GM12878 (cell line): Measurements from ENCODE around the gene SEMA7A. TPM values are rescaled to one million over a fixed set of nuclear protein-coding genes. Genes with fewer than 3 reads are reported as not detected.

ENCODE experiments used
- ATAC-seq: fragments of 200-7000 bp; cut with Tn5 transposase; 3 replicates; pipeline ENCODE4 v1.9.1; 2020; ENCODE audit warnings: mild to moderate bottlenecking, moderate library complexity
- BruUV-seq: library from RNA; stranded (reverse); fragments of 400-500 nt; replicated peaks from 2 replicates; lab custom pipeline; 2021; lab: Mats Ljungman, UMichigan
- CTCF ChIA-PET: fragments of 300-600 bp; sonication (Branson Sonifier 250); formaldehyde crosslinking; extraction: SDS; loops from one replicate; lab custom pipeline; 2021; ENCODE audit warnings: inconsistent platforms; lab: Yijun Ruan, JAX
- POLR2A ChIA-PET: fragments of 350-600 bp; formaldehyde crosslinking; extraction: SDS; loops from one replicate; lab custom pipeline; 2021; ENCODE audit warnings: inconsistent platforms; lab: Charles Lee
- RAD21 ChIA-PET: fragments of 300-600 bp; sonication (Branson Sonifier 250); formaldehyde crosslinking; loops from one replicate; lab custom pipeline; 2023; ENCODE audit warnings: antibody characterized with exemption; ENCODE audit not compliant: unreplicated experiment; lab: Charles Lee
- SMC1A ChIA-PET: fragments of 300-600 bp; sonication (Branson Sonifier 250); formaldehyde crosslinking; loops from one replicate; lab custom pipeline; 2023; ENCODE audit not compliant: unreplicated experiment, uncharacterized antibody; lab: Charles Lee
- DNase-seq: peaks from one replicate; pipeline ENCODE4 v3.0.0-alpha.2; 2011; ENCODE audit warnings: low read depth, low spot score
- FAIRE-seq: peaks from 3 replicates; lab custom pipeline; 2011; peaks lifted over from hg19 to GRCh38; lab: Jason Lieb, UNC
- H2AFZ ChIP-seq: 2 replicates; pipeline ENCODE4 v1.6.0; 2011; ENCODE audit warnings: low read depth, low read length, control low read depth; ENCODE audit not compliant: control insufficient read depth
- H3K27ac ChIP-seq: 2 replicates; pipeline ENCODE4 v1.5.1; 2011; ENCODE audit warnings: control low read depth; ENCODE audit not compliant: control insufficient read depth, insufficient read depth
- H3K27me3 ChIP-seq, 2 experiments: replicated peaks in 1 of 2; 2 replicates each; pipeline versions ENCODE4 v1.6.0 to v1.6.1; 2011; ENCODE audit warnings: low read length in 1 of 2; ENCODE audit not compliant: control insufficient read depth in 2 of 2, insufficient read depth in 2 of 2
- H3K36me3 ChIP-seq, 2 experiments: 2 replicates each; pipeline ENCODE4 v1.5.1; 2011; ENCODE audit warnings: low read length in 1 of 2; ENCODE audit not compliant: control insufficient read depth in 2 of 2, insufficient read depth in 2 of 2
- H3K4me1 ChIP-seq: 2 replicates; pipeline ENCODE4 v1.6.1; 2011; ENCODE audit warnings: mild to moderate bottlenecking, low read length, moderate library complexity, mixed read lengths; ENCODE audit not compliant: control insufficient read depth, insufficient read depth
- H3K4me2 ChIP-seq: 2 replicates; pipeline ENCODE4 v1.6.0; 2011; ENCODE audit warnings: control low read depth; ENCODE audit not compliant: control insufficient read depth, insufficient read depth
- H3K4me3 ChIP-seq: fragments of 200-600 bp; sonication (generic); 2 replicates; pipeline ENCODE4 v1.5.1; 2016
- H3K79me2 ChIP-seq: 2 replicates; pipeline ENCODE4 v1.6.0; 2011; ENCODE audit warnings: low read length; ENCODE audit not compliant: control insufficient read depth, insufficient read depth
- H3K9ac ChIP-seq: 2 replicates; pipeline ENCODE4 v1.8.0; 2011; ENCODE audit warnings: low read length, control low read depth, mixed read lengths; ENCODE audit not compliant: control insufficient read depth, insufficient read depth
- H3K9me3 ChIP-seq: replicated peaks from 3 replicates; pipeline ENCODE4 v1.5.1; 2011; ENCODE audit warnings: mild to moderate bottlenecking, low read length; ENCODE audit not compliant: control insufficient read depth, insufficient read depth
- H4K20me1 ChIP-seq: 2 replicates; pipeline ENCODE4 v1.6.0; 2011; ENCODE audit not compliant: control insufficient read depth, insufficient read depth
- CHD2 ChIP-seq: IDR thresholded peaks from 2 replicates; pipeline ENCODE4 v1.6.1; 2011; ENCODE audit warnings: low read depth, low read length, improper control_type of control experiment, borderline replicate concordance
- KAT2A ChIP-seq: conservative IDR thresholded peaks from 2 replicates; pipeline ENCODE4 v1.6.1; 2011; ENCODE audit warnings: low read depth, low read length; ENCODE audit not compliant: control insufficient read depth
- MYB ChIP-seq: fragments of 150-350 bp; IDR thresholded peaks from 2 replicates; pipeline ENCODE4 v1.6.1; 2014; ENCODE audit warnings: mild to moderate bottlenecking, low read depth, low read length, borderline replicate concordance
- NBN ChIP-seq: fragments of 450-650 bp; IDR thresholded peaks from 2 replicates; pipeline ENCODE4 v1.6.1; 2016
- POLR2A ChIP-seq: IDR thresholded peaks from 2 replicates; pipeline ENCODE4 v1.6.1; 2011; ENCODE audit warnings: low read depth, mild to moderate bottlenecking, low read length
- SMAD5 ChIP-seq: IDR thresholded peaks from 2 replicates; pipeline ENCODE4 v1.6.1; 2016; ENCODE audit warnings: antibody characterized with exemption, low read depth
- SRF ChIP-seq, 2 experiments: IDR thresholded peaks; 2 replicates each; pipeline ENCODE4 v1.6.1; 2011; ENCODE audit warnings: low read depth in 2 of 2, low read length in 2 of 2, mild to moderate bottlenecking in 1 of 2, moderate library complexity in 1 of 2
- STAT1 ChIP-seq: fragments of 450-650 bp; conservative IDR thresholded peaks from 2 replicates; pipeline ENCODE4 v1.6.1; 2014; ENCODE audit warnings: antibody characterized with exemption, mild to moderate bottlenecking
- TAF1 ChIP-seq: IDR thresholded peaks from 2 replicates; pipeline ENCODE4 v1.6.1; 2011; ENCODE audit warnings: mild to moderate bottlenecking, low read depth, low read length, borderline replicate concordance
- TCF3 ChIP-seq: IDR thresholded peaks from 2 replicates; pipeline ENCODE4 v1.6.1; 2012; ENCODE audit warnings: low read depth, mild to moderate bottlenecking, low read length, borderline replicate concordance; ENCODE audit not compliant: insufficient read depth
- ZNF622 ChIP-seq: fragments of 450-650 bp; IDR thresholded peaks from 2 replicates; pipeline ENCODE4 v1.6.1; 2017; ENCODE audit warnings: mild to moderate bottlenecking, inconsistent platforms
- WGBS: methylation state at CpG from one replicate; pipeline ENCODE4 v1.1.6; 2016; ENCODE audit warnings: low lambda C conversion rate; ENCODE audit not compliant: insufficient replicate concordance, insufficient coverage; ENCODE audit errors: missing lambda C conversion rate; 5-methylcytosine and 5-hydroxymethylcytosine counted together
- in situ Hi-C: fragments of 300-500 bp; cut with MboI; formaldehyde crosslinking; loops from 9 replicates; pipeline ENCODE4 v1.14.3; 2018; ENCODE audit warnings: mixed read lengths
- intact Hi-C: fragments of 100-400 bp; cut with micrococcal nuclease; formaldehyde crosslinking; loops from one replicate; pipeline ENCODE4 v1.14.2; 2022; ENCODE audit not compliant: unreplicated experiment
- polyA plus RNA-seq, 11 experiments: library from polyadenylated mRNA; depleted of rRNA in 4 of 11; unstranded in 6 of 11; stranded (reverse) in 5 of 11; fragments of >200 nt; fragmentation: Nextera tagmentation in 4 of 11; fragmentation: Illumina TruSeq in 1 of 11; extraction: Ambion mirVana in 4 of 11; extraction: Trizol in 1 of 11; gene quantifications; 1 replicate in 1 of 11; 2 replicates in 10 of 11; pipeline versions ENCODE4 v1.2.1 to v1.2.3, GENCODE V29; 2011 to 2016; ENCODE audit warnings: inconsistent platforms in 2 of 11, missing spikeins in 2 of 11, low read depth in 1 of 11
- total RNA-seq, 4 experiments: library from RNA; depleted of rRNA in 3 of 4; stranded (reverse); fragments of >200 nt in 3 of 4; fragmentation: Illumina TruSeq in 1 of 4; extraction: Trizol in 1 of 4; gene quantifications; 2 replicates each; pipeline versions ENCODE4 v1.2.1 to v1.2.3, GENCODE V29; 2013 to 2021
- TF ChIP-seq, protein P1 (sequence below): IDR thresholded peaks from 2 replicates; pipeline ENCODE4 v1.6.1; 2012; ENCODE audit warnings: low read depth, low read length, improper control_type of control experiment
- TF ChIP-seq, protein P2 (sequence below): fragments of 450-650 bp; IDR thresholded peaks from 2 replicates; pipeline ENCODE4 v1.6.1; 2017; ENCODE audit warnings: antibody characterized with exemption, mild to moderate bottlenecking, moderate library complexity
- TF ChIP-seq, protein P3 (sequence below): fragments of 450-650 bp; conservative IDR thresholded peaks from 2 replicates; pipeline ENCODE4 v1.6.1; 2017; ENCODE audit warnings: mild to moderate bottlenecking, moderate library complexity
- TF ChIP-seq, protein P4 (sequence below): fragments of 450-650 bp; IDR thresholded peaks from 2 replicates; pipeline ENCODE4 v1.6.1; 2017; ENCODE audit warnings: mild to moderate bottlenecking

The SEMA7A gene
- total and polyA plus RNA-seq, 10 of the 15 experiments (the other 5 are each of a cell fraction or from before 2014, with no cell fraction given) = 0.08 to 112 (median 53.5) TPM

DNA sequence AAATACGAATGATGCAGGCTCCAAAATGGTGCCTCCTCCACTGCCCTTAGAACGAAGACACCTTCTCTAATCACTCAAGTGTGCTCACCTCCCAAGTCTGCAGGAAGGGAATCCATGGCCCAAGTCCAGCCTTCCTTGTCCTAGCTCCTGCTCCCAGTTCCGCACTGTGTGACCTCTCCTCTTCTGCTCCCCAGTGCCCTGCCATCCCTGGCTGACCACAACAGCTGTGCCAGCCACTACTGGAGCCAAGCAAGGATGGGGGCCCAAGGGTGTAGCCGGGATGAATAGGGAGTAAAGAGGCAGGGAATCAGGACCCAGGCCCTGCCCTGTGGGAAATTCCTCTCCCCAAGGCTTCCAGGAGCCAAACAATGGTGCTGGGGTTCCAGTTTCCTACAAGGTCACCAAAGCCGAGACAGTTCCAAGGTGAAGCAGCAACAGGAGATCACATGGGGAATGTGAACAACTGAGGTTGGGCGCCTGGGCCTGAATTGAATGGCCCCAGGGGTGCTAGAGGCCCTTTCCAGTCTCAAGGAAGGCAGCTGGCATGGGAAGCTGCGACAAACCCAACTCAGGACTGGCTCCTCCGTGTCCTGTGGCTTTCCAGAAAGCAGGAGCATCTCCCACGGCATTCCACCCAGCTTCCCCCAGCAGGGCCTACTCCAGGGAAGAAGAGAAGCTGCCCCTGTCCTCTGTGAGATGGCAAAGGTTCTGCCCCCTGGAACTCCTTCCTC lies 20.2 kb downstream of the SEMA7A start (continued):
- TF ChIP-seq SMAD5 (no peak), ZNF622 (no peak), TAF1 (no peak), SRF (IDR thresholded peaks at IDR 0.05; ENCODE audit: low read depth in 2 of 2, low read length in 2 of 2) (no peak)
- TF ChIP-seq, protein P1, sequence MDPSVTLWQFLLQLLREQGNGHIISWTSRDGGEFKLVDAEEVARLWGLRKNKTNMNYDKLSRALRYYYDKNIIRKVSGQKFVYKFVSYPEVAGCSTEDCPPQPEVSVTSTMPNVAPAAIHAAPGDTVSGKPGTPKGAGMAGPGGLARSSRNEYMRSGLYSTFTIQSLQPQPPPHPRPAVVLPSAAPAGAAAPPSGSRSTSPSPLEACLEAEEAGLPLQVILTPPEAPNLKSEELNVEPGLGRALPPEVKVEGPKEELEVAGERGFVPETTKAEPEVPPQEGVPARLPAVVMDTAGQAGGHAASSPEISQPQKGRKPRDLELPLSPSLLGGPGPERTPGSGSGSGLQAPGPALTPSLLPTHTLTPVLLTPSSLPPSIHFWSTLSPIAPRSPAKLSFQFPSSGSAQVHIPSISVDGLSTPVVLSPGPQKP = no peak
- TF ChIP-seq, protein P2, sequence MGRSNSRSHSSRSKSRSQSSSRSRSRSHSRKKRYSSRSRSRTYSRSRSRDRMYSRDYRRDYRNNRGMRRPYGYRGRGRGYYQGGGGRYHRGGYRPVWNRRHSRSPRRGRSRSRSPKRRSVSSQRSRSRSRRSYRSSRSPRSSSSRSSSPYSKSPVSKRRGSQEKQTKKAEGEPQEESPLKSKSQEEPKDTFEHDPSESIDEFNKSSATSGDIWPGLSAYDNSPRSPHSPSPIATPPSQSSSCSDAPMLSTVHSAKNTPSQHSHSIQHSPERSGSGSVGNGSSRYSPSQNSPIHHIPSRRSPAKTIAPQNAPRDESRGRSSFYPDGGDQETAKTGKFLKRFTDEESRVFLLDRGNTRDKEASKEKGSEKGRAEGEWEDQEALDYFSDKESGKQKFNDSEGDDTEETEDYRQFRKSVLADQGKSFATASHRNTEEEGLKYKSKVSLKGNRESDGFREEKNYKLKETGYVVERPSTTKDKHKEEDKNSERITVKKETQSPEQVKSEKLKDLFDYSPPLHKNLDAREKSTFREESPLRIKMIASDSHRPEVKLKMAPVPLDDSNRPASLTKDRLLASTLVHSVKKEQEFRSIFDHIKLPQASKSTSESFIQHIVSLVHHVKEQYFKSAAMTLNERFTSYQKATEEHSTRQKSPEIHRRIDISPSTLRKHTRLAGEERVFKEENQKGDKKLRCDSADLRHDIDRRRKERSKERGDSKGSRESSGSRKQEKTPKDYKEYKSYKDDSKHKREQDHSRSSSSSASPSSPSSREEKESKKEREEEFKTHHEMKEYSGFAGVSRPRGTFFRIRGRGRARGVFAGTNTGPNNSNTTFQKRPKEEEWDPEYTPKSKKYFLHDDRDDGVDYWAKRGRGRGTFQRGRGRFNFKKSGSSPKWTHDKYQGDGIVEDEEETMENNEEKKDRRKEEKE = no peak
- TF ChIP-seq, all 136 proteins: peak for 2

DNA sequence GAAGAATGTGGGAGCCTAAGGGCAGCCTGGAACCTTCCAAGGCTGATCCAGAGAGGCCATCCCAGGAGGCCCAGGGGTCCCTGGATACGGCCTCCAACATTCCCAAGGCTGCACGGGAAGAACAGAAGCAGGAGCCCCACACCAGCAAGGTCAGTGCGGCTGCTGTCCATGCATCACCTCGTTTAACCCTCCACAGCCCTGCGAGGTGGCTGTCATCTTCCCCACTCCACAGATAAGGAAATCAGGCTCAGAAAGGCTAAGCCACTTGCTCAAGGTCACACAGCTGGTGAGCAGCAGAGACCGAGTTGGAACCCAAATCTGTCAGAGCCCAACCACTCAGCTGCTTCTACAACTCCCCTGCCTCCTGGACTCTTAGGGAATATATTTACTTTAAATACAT lies 21.6 kb downstream of the SEMA7A start:
- ChIA-PET POLR2A (interaction anchor here (1.6 to 15.4 kb wide), 2 partner anchors 16 kb away, joined by 4 to 325 read pairs; partner anchors contain the start of gene SEMA7A), CTCF (interaction anchor here (1.1 kb wide), 1 partner anchor 15 kb away, joined by 3 read pairs; no protein-coding TSS in a partner anchor), SMC1A (interaction anchor here (0.9 to 1.4 kb wide), 3 partner anchors 18 to 29 kb away, joined by 3 to 4 read pairs (median 4); no protein-coding TSS in a partner anchor), RAD21 (no interaction called here)
- H3K4me2 ChIP-seq = no peak overlapping the region
- 0 out of 2 replicates have a peak, but pooled peaks cover 7% of the 10 kb centered on the region for H4K20me1 ChIP-seq
- no peak for DNase-seq
- H3K36me3 ChIP-seq = peaks cover 51 to 69% of the 10 kb centered on the region in 2 experiments
- no peak for ATAC-seq
- no peak overlapping the region for H2AFZ ChIP-seq
- H3K9me3 ChIP-seq = no peaks in the 10 kb centered on the region
- H3K27ac ChIP-seq = no peak overlapping the region
- in situ Hi-C loops = no loop called here
- no peak overlapping the region for H3K4me3 ChIP-seq
- FAIRE-seq = no peak
- no peak overlapping the region for H3K9ac ChIP-seq
- H3K79me2 ChIP-seq = peaks cover 26% of the 10 kb centered on the region
- no peaks in the 10 kb centered on the region for H3K27me3 ChIP-seq
- WGBS = 65% methylated on average over 6 of the region's 6 CpGs
- BruUV-seq = no TSS peak
- intact Hi-C loops = no loop called here
- H3K4me1 ChIP-seq = peaks cover 11% of the 10 kb centered on the region
- TF ChIP-seq CHD2 (no peak), TCF3 (no peak), MYB (no peak), STAT1 (no peak), POLR2A (peak; percentile 7; the same call in 1 of the 2 replicates), KAT2A (no peak), NBN (no peak)
- TF ChIP-seq, protein P3, sequence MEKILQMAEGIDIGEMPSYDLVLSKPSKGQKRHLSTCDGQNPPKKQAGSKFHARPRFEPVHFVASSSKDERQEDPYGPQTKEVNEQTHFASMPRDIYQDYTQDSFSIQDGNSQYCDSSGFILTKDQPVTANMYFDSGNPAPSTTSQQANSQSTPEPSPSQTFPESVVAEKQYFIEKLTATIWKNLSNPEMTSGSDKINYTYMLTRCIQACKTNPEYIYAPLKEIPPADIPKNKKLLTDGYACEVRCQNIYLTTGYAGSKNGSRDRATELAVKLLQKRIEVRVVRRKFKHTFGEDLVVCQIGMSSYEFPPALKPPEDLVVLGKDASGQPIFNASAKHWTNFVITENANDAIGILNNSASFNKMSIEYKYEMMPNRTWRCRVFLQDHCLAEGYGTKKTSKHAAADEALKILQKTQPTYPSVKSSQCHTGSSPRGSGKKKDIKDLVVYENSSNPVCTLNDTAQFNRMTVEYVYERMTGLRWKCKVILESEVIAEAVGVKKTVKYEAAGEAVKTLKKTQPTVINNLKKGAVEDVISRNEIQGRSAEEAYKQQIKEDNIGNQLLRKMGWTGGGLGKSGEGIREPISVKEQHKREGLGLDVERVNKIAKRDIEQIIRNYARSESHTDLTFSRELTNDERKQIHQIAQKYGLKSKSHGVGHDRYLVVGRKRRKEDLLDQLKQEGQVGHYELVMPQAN = no peak
- TF ChIP-seq, protein P4, sequence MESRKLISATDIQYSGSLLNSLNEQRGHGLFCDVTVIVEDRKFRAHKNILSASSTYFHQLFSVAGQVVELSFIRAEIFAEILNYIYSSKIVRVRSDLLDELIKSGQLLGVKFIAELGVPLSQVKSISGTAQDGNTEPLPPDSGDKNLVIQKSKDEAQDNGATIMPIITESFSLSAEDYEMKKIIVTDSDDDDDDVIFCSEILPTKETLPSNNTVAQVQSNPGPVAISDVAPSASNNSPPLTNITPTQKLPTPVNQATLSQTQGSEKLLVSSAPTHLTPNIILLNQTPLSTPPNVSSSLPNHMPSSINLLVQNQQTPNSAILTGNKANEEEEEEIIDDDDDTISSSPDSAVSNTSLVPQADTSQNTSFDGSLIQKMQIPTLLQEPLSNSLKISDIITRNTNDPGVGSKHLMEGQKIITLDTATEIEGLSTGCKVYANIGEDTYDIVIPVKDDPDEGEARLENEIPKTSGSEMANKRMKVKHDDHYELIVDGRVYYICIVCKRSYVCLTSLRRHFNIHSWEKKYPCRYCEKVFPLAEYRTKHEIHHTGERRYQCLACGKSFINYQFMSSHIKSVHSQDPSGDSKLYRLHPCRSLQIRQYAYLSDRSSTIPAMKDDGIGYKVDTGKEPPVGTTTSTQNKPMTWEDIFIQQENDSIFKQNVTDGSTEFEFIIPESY = no peak
